GM13976 (cell line): ENCODE results near the gene DAB1.

Experiments used
- DNase-seq: peaks from one replicate; pipeline ENCODE4 v3.0.0; 2012; ENCODE audit warnings: low spot score
- in situ Hi-C: fragments of 300-500 bp; cut with MboI; formaldehyde crosslinking; loops from one replicate; pipeline ENCODE4 v1.12.0; 2022; ENCODE audit warnings: low sequenced_read_pairs, mixed read lengths, inconsistent platforms; ENCODE audit not compliant: unreplicated experiment
- TF ChIP-seq, protein P1 (sequence below): IDR thresholded peaks from 2 replicates; pipeline ENCODE4 v1.5.1; 2012; ENCODE audit warnings: borderline replicate concordance, mild to moderate bottlenecking; ENCODE audit not compliant: insufficient read depth; ENCODE audit errors: extremely low read depth, missing control alignments, control extremely low read depth

The DAB1 gene

GRCh38 chr1:57061369-57061768 lies 362.5 kb downstream of the DAB1 start:
- TF ChIP-seq, protein P1, sequence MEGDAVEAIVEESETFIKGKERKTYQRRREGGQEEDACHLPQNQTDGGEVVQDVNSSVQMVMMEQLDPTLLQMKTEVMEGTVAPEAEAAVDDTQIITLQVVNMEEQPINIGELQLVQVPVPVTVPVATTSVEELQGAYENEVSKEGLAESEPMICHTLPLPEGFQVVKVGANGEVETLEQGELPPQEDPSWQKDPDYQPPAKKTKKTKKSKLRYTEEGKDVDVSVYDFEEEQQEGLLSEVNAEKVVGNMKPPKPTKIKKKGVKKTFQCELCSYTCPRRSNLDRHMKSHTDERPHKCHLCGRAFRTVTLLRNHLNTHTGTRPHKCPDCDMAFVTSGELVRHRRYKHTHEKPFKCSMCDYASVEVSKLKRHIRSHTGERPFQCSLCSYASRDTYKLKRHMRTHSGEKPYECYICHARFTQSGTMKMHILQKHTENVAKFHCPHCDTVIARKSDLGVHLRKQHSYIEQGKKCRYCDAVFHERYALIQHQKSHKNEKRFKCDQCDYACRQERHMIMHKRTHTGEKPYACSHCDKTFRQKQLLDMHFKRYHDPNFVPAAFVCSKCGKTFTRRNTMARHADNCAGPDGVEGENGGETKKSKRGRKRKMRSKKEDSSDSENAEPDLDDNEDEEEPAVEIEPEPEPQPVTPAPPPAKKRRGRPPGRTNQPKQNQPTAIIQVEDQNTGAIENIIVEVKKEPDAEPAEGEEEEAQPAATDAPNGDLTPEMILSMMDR = no peak
- in situ Hi-C loops = no loop called here
- no peak for DNase-seq

GRCh38 chr1:57060451-57060850 lies 363.4 kb downstream of the DAB1 start:
- no peak for DNase-seq
- in situ Hi-C loops = no loop called here
- TF ChIP-seq, protein P1 = no peak

DNA sequence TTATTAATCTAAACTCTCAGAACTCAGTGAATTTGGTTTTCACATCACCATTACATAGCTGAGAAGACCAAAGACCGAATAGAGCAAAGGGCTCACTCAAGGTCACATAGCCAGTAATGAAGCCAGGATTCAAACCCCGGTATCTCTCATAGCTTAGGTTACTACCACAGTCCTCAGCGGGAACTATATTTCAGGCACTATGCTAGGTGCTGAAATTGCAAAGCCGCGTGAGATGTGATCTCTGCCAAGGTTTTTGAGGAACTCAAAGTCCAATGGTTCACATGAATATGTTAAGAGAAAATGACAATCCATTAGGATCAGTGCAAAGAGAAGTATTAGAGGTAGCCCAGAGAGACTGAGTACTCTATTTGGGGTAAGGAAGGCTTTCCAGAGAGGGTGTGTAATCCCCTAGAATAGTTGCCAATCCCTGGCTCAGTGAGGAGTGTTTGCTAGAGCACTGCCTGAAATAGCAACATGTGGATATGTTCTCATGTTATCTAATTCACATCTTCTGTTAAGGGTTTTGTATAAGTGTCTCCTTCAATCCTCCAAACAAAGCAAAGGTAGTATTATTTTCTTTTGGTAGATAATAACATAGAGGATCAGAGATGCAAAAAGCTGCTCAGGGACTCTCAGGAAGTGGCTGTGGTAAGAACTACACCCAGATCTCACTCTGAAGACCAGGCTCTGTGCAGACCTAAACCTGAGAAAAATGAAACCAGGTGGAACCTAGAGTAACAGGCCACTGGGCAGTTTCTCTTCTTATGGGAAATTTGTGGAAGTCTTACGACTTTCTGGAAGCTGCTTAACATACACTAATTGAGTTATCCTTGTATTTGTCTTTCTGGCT lies 365.0 kb downstream of the DAB1 start:
- in situ Hi-C loops = no loop called here
- DNase-seq = no peak
- TF ChIP-seq, protein P1 = no peak

GRCh38 chr1:57048856-57049255 lies 375.0 kb downstream of the DAB1 start:
- in situ Hi-C loops = no loop called here

GRCh38 chr1:57046462-57046861 lies 377.4 kb downstream of the DAB1 start:
- DNase-seq = no peak
- TF ChIP-seq, protein P1 = no peak
- in situ Hi-C loops = no loop called here

More at GRCh38 chr1:57048856-57049255, 375.0 kb downstream of the DAB1 start:
- DNase-seq = no peak
- TF ChIP-seq, protein P1 = no peak

- TF ChIP-seq, protein P1 = no peak
- DNase-seq = no peak
- in situ Hi-C loops = no loop called here
Observed at GRCh38 chr1:57041901-57042300, 382.0 kb downstream of the DAB1 start.
